GM21528 (cell line): ENCODE results near the gene SGPL1.

Source experiments
- ATAC-seq: cut with Tn5 transposase; IDR thresholded peaks from one replicate; pipeline ENCODE4 v1.9.1; 2021; ENCODE audit warnings: mild to moderate bottlenecking, moderate library complexity; ENCODE audit not compliant: unreplicated experiment, low FRiP score

The SGPL1 gene

GRCh38 chr10:70902661-70903261 is 87.0 kb downstream of the SGPL1 start:
- no peak for ATAC-seq

- no peak for ATAC-seq
Observed at GRCh38 chr10:70903262-70903921, 87.6 kb downstream of the SGPL1 start.

- no peak for ATAC-seq
Observed at GRCh38 chr10:70905071-70906021, 89.6 kb downstream of the SGPL1 start.

GRCh38 chr10:70906031-70906783 is 90.5 kb downstream of the SGPL1 start:
- ATAC-seq: no peak

GRCh38 chr10:70906953-70907636 is 91.3 kb downstream of the SGPL1 start:
- no peak for ATAC-seq

GRCh38 chr10:70907637-70908405 is 92.1 kb downstream of the SGPL1 start:
- no peak for ATAC-seq

- ATAC-seq: no peak
Observed at GRCh38 chr10:70908406-70909296, 92.9 kb downstream of the SGPL1 start.

GRCh38 chr10:70909326-70909935 is 93.7 kb downstream of the SGPL1 start:
- ATAC-seq: no peak

GRCh38 chr10:70910486-70911341 is 95.0 kb downstream of the SGPL1 start:
- no peak for ATAC-seq

GRCh38 chr10:70911386-70911785 is 95.6 kb downstream of the SGPL1 start:
- no peak for ATAC-seq

- ATAC-seq: no peak
Observed at GRCh38 chr10:70912556-70912955, 96.8 kb downstream of the SGPL1 start.

GRCh38 chr10:70913191-70913892 is 97.6 kb downstream of the SGPL1 start:
- no peak for ATAC-seq

GRCh38 chr10:70913893-70914240 is 98.1 kb downstream of the SGPL1 start:
- ATAC-seq: no peak

- no peak for ATAC-seq
Observed at GRCh38 chr10:70914316-70914864, 98.6 kb downstream of the SGPL1 start.

- ATAC-seq: no peak
Observed at GRCh38 chr10:70915206-70915605, 99.5 kb downstream of the SGPL1 start.

GRCh38 chr10:70915806-70916205 is 100.1 kb downstream of the SGPL1 start:
- no peak for ATAC-seq
